Osteocyte (in vitro differentiated cells): ENCODE measurements around the gene ZNF438. TPM values are rescaled to one million over a fixed set of nuclear protein-coding genes. Genes with fewer than 3 reads are reported as not detected.

ENCODE experiments used
- DNase-seq: peaks from one replicate; pipeline ENCODE4 v3.0.0; 2021; ENCODE audit warnings: mixed read lengths; ENCODE audit not compliant: unreplicated experiment; ENCODE audit errors: extremely low spot score
- H3K27ac Mint-ChIP-seq: one replicate; pipeline ENCODE4 v1.8.0; 2021; ENCODE audit warnings: mild to moderate bottlenecking, mixed read lengths; ENCODE audit not compliant: unreplicated experiment
- H3K27me3 Mint-ChIP-seq: one replicate; pipeline ENCODE4 v1.8.0; 2021; ENCODE audit warnings: mixed read lengths; ENCODE audit not compliant: unreplicated experiment
- H3K36me3 Mint-ChIP-seq: one replicate; pipeline ENCODE4 v1.8.0; 2021; ENCODE audit warnings: mixed read lengths; ENCODE audit not compliant: unreplicated experiment
- H3K4me1 Mint-ChIP-seq: one replicate; pipeline ENCODE4 v1.8.0; 2021; ENCODE audit warnings: mixed read lengths; ENCODE audit not compliant: unreplicated experiment
- H3K4me3 Mint-ChIP-seq: one replicate; pipeline ENCODE4 v1.8.0; 2021; ENCODE audit warnings: mild to moderate bottlenecking, moderate library complexity, mixed read lengths; ENCODE audit not compliant: unreplicated experiment
- H3K9me3 Mint-ChIP-seq: one replicate; pipeline ENCODE4 v1.8.0; 2021; ENCODE audit warnings: mixed read lengths; ENCODE audit not compliant: unreplicated experiment
- CTCF ChIP-seq: fragments of 200-600 bp; sonication (generic); IDR thresholded peaks from 2 replicates; pipeline ENCODE4 v1.5.0; 2021; ENCODE audit warnings: antibody characterized with exemption, mild to moderate bottlenecking, moderate library complexity
- total RNA-seq: library from RNA; stranded (reverse); gene quantifications from 2 replicates; pipeline ENCODE4 v1.2.1, GENCODE V29; 2021

The ZNF438 gene
- total RNA-seq, 1 donor from 2014 or later, result 4.8 TPM

GRCh38 chr10:30898964-30899363 is 132.7 kb downstream of the ZNF438 start:
- no peak overlapping the region for H3K27ac Mint-ChIP-seq
- H3K36me3 Mint-ChIP-seq, result peaks cover 18% of the 10 kb centered on the region
- DNase-seq, result no peak
- no peak overlapping the region for H3K4me3 Mint-ChIP-seq
- no peak for TF ChIP-seq CTCF
- H3K4me1 Mint-ChIP-seq, result peaks cover 10% of the 10 kb centered on the region
- H3K9me3 Mint-ChIP-seq, result no peaks in the 10 kb centered on the region
- no peaks in the 10 kb centered on the region for H3K27me3 Mint-ChIP-seq

- Mint-ChIP-seq H3K27me3 (no peaks in the 10 kb centered on the region), H3K9me3 (no peaks in the 10 kb centered on the region), H3K27ac (no peak overlapping the region), H3K36me3 (peaks cover 14% of the 10 kb centered on the region), H3K4me3 (no peak overlapping the region), H3K4me1 (peaks cover 16% of the 10 kb centered on the region)
- TF ChIP-seq CTCF, result no peak
- no peak for DNase-seq
These were observed 134.1 kb downstream of the ZNF438 start for GRCh38 chr10:30897547-30897946.

GRCh38 chr10:30897048-30897447 is 134.6 kb downstream of the ZNF438 start:
- no peaks in the 10 kb centered on the region for H3K27me3 Mint-ChIP-seq
- H3K36me3 Mint-ChIP-seq, result peaks cover 9% of the 10 kb centered on the region
- no peak overlapping the region for H3K27ac Mint-ChIP-seq
- TF ChIP-seq CTCF, result no peak
- H3K9me3 Mint-ChIP-seq, result no peaks in the 10 kb centered on the region
- H3K4me3 Mint-ChIP-seq, result no peak overlapping the region
- no peak for DNase-seq
- H3K4me1 Mint-ChIP-seq, result peaks cover 16% of the 10 kb centered on the region

- Mint-ChIP-seq H3K4me3 (no peak overlapping the region), H3K27me3 (no peaks in the 10 kb centered on the region), H3K36me3 (peaks cover 2% of the 10 kb centered on the region), H3K27ac (no peak overlapping the region), H3K9me3 (no peaks in the 10 kb centered on the region), H3K4me1 (peaks cover 16% of the 10 kb centered on the region)
- no peak for TF ChIP-seq CTCF
- no peak for DNase-seq
These were observed 137.4 kb downstream of the ZNF438 start for GRCh38 chr10:30894221-30894620.

- Mint-ChIP-seq H3K27me3 (no peaks in the 10 kb centered on the region), H3K4me3 (no peak overlapping the region), H3K36me3 (peaks cover 2% of the 10 kb centered on the region), H3K27ac (no peak overlapping the region), H3K9me3 (no peaks in the 10 kb centered on the region), H3K4me1 (peaks cover 16% of the 10 kb centered on the region)
- no peak for TF ChIP-seq CTCF
- DNase-seq, result no peak
These were observed 138.5 kb downstream of the ZNF438 start for GRCh38 chr10:30893208-30893607.
